ENCODE results near the gene MAP4. TPM values are rescaled to one million over a fixed set of nuclear protein-coding genes. Genes with fewer than 3 reads are reported as not detected.

Gene MAP4
- total RNA-seq, 1 experiment from 2014 or later, result 137 TPM

GRCh38 chr3:48026951-48027908, 11.0 kb upstream of the MAP4 start:
- BruUV-seq (replicated peaks), result no TSS peak
- DNase-seq, result no peak
- Histone ChIP-seq H3K36me3 (ENCODE audit: control insufficient read depth, insufficient read depth, low read length) (no peaks in the 10 kb centered on the region), H3K4me1 (peaks cover 11% of the 10 kb centered on the region; the same call in 1 of the 2 replicates), H3K4me3 (ENCODE audit: low read depth, low read length) (no peak overlapping the region), H3K9me3 (no peaks in the 10 kb centered on the region; the same call in 1 of the 2 replicates), H3K27me3 (replicated peaks; ENCODE audit: control insufficient read depth, insufficient read depth, low read length) (no peaks in the 10 kb centered on the region)
- peaks cover 24% of the 10 kb centered on the region for H3K4me1 Mint-ChIP-seq (ENCODE audit: low read depth, unreplicated experiment)
- POLR2A ChIA-PET, result no interaction called here
- no peaks in the 10 kb centered on the region for H3K9me3 Mint-ChIP-seq (ENCODE audit: unreplicated experiment)
- intact Hi-C loops (cut with micrococcal nuclease; ENCODE audit: unreplicated experiment), result no loop called here
- peaks cover 30% of the 10 kb centered on the region for H3K36me3 Mint-ChIP-seq (ENCODE audit: insufficient read depth, unreplicated experiment)
- no peak overlapping the region for H3K4me3 Mint-ChIP-seq (ENCODE audit: unreplicated experiment)
- no peak for TF ChIP-seq CTCF (IDR thresholded peaks at IDR 0.05; ENCODE audit: insufficient read depth in 1 of 2, low read depth in 1 of 2, low read length in 1 of 2, severe bottlenecking in 1 of 2, unreplicated experiment in 1 of 2)
- no peak overlapping the region for H3K27ac Mint-ChIP-seq (ENCODE audit: unreplicated experiment)
- CTCF ChIA-PET, result interaction anchor here (0.7 kb wide), 1 partner anchor 61 kb away, joined by 3 read pairs; no protein-coding TSS in a partner anchor
- H3K27me3 Mint-ChIP-seq (ENCODE audit: insufficient read depth, unreplicated experiment), result no peaks in the 10 kb centered on the region

- no peak overlapping the region for H3K4me3 Mint-ChIP-seq (ENCODE audit: unreplicated experiment)
- H3K27me3 ChIP-seq (replicated peaks; ENCODE audit: control insufficient read depth, insufficient read depth, low read length), result no peaks in the 10 kb centered on the region
- no TSS peak for BruUV-seq (replicated peaks)
- no peak overlapping the region for H3K27ac Mint-ChIP-seq (ENCODE audit: unreplicated experiment)
- peaks cover 29% of the 10 kb centered on the region for H3K4me1 Mint-ChIP-seq (ENCODE audit: low read depth, unreplicated experiment)
- TF ChIP-seq CTCF (IDR thresholded peaks at IDR 0.05; ENCODE audit: insufficient read depth in 1 of 2, low read depth in 1 of 2, low read length in 1 of 2, severe bottlenecking in 1 of 2, unreplicated experiment in 1 of 2), result no peak
- no peaks in the 10 kb centered on the region; the same call in 1 of the 2 replicates for H3K9me3 ChIP-seq
- H3K4me1 ChIP-seq, result peaks cover 11% of the 10 kb centered on the region; the same call in 1 of the 2 replicates
- no peak for DNase-seq
- ChIA-PET CTCF (interaction anchor here (0.6 kb wide), 1 partner anchor 31 kb away, joined by 5 read pairs; no protein-coding TSS in a partner anchor), POLR2A (no interaction called here)
- no peaks in the 10 kb centered on the region for H3K9me3 Mint-ChIP-seq (ENCODE audit: unreplicated experiment)
- intact Hi-C loops (cut with micrococcal nuclease; ENCODE audit: unreplicated experiment), result no loop called here
- peaks cover 26% of the 10 kb centered on the region for H3K36me3 Mint-ChIP-seq (ENCODE audit: insufficient read depth, unreplicated experiment)
- H3K36me3 ChIP-seq (ENCODE audit: control insufficient read depth, insufficient read depth, low read length), result no peaks in the 10 kb centered on the region
- H3K4me3 ChIP-seq (ENCODE audit: low read depth, low read length), result no peak overlapping the region
- H3K27me3 Mint-ChIP-seq (ENCODE audit: insufficient read depth, unreplicated experiment), result no peaks in the 10 kb centered on the region
Observed at GRCh38 chr3:48026098-48026497, 9.9 kb upstream of the MAP4 start.

GRCh38 chr3:48024401-48024800, 8.2 kb upstream of the MAP4 start:
- Mint-ChIP-seq H3K4me1 (ENCODE audit: low read depth, unreplicated experiment) (peaks cover 29% of the 10 kb centered on the region), H3K9me3 (ENCODE audit: unreplicated experiment) (no peaks in the 10 kb centered on the region), H3K36me3 (ENCODE audit: insufficient read depth, unreplicated experiment) (peaks cover 18% of the 10 kb centered on the region), H3K4me3 (ENCODE audit: unreplicated experiment) (no peak overlapping the region), H3K27me3 (ENCODE audit: insufficient read depth, unreplicated experiment) (no peaks in the 10 kb centered on the region), H3K27ac (ENCODE audit: unreplicated experiment) (no peak overlapping the region)
- no peak overlapping the region for H3K4me3 ChIP-seq (ENCODE audit: low read depth, low read length)
- no TSS peak for BruUV-seq (replicated peaks)
- CTCF ChIA-PET, result no interaction called here
- no peak for DNase-seq
- H3K36me3 ChIP-seq (ENCODE audit: control insufficient read depth, insufficient read depth, low read length), result no peaks in the 10 kb centered on the region
- intact Hi-C loops (cut with micrococcal nuclease; ENCODE audit: unreplicated experiment), result no loop called here
- H3K9me3 ChIP-seq, result no peaks in the 10 kb centered on the region
- no peaks in the 10 kb centered on the region for H3K27me3 ChIP-seq (replicated peaks; ENCODE audit: control insufficient read depth, insufficient read depth, low read length)
- POLR2A ChIA-PET, result no interaction called here
- H3K4me1 ChIP-seq, result peaks cover 11% of the 10 kb centered on the region; the same call in 1 of the 2 replicates
- no peak for TF ChIP-seq CTCF (IDR thresholded peaks at IDR 0.05; ENCODE audit: insufficient read depth in 1 of 2, low read depth in 1 of 2, low read length in 1 of 2, severe bottlenecking in 1 of 2, unreplicated experiment in 1 of 2)

All from Caco-2 (cell line).